Activated T-helper 17 cell treated with anti-CD3 and anti-CD28 coated beads, Interleukin-2, amount 50 U/mL, for 72 hours (primary cell): ENCODE measurements around the gene BBX. TPM values are rescaled to one million over a fixed set of nuclear protein-coding genes. Genes with fewer than 3 reads are reported as not detected.

Experiments
- ATAC-seq: fragments of 150-1000 bp; cut with Tn5 transposase; replicated peaks from 2 replicates; pipeline ENCODE4 v1.10.0; 2021; ENCODE audit warnings: mild to moderate bottlenecking, moderate library complexity
- H3K27ac Mint-ChIP-seq: one replicate; pipeline ENCODE4 v1.8.0; 2022; ENCODE audit warnings: mixed read lengths
- H3K27me3 Mint-ChIP-seq: one replicate; pipeline ENCODE4 v1.8.0; 2022; ENCODE audit warnings: mixed read lengths
- H3K36me3 Mint-ChIP-seq: one replicate; pipeline ENCODE4 v1.8.0; 2022; ENCODE audit warnings: low read depth, mild to moderate bottlenecking, mixed read lengths
- H3K4me1 Mint-ChIP-seq: one replicate; pipeline ENCODE4 v1.8.0; 2022; ENCODE audit warnings: mixed read lengths
- H3K4me3 Mint-ChIP-seq: one replicate; pipeline ENCODE4 v1.8.0; 2022; ENCODE audit warnings: mild to moderate bottlenecking, mixed read lengths
- H3K9me3 Mint-ChIP-seq: one replicate; pipeline ENCODE4 v1.8.0; 2022; ENCODE audit warnings: mixed read lengths
- total RNA-seq, 2 donors: library from RNA; stranded (reverse); gene quantifications; one replicate each; pipeline ENCODE4 v1.2.3, GENCODE V29; 2022

BBX gene
- total RNA-seq, 2 donors from 2014 or later = 29.3 to 32.8 TPM

DNA sequence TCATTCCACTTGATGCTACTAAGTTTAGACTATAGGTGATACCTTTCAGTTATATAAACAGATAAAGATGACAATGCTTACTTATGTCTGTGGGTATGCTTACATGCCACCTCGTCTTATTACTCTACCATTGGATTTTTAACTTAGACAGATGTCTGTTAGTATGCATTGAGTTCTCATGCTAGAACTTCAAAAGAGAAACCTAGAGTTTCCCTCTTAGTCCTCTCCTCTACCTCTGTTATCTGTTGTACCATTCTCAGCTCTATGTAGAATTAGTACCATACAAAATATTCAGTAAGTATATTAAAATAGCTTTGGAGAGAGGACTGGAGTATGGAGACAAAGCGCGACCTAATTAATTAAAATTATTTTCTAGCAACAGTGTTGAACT lies 111.3 kb downstream of the BBX start:
- Mint-ChIP-seq H3K27ac (no peak overlapping the region), H3K36me3 (no peaks in the 10 kb centered on the region), H3K9me3 (no peaks in the 10 kb centered on the region), H3K27me3 (no peaks in the 10 kb centered on the region), H3K4me1 (peaks cover 16% of the 10 kb centered on the region), H3K4me3 (no peak overlapping the region)
- no peak for ATAC-seq

DNA sequence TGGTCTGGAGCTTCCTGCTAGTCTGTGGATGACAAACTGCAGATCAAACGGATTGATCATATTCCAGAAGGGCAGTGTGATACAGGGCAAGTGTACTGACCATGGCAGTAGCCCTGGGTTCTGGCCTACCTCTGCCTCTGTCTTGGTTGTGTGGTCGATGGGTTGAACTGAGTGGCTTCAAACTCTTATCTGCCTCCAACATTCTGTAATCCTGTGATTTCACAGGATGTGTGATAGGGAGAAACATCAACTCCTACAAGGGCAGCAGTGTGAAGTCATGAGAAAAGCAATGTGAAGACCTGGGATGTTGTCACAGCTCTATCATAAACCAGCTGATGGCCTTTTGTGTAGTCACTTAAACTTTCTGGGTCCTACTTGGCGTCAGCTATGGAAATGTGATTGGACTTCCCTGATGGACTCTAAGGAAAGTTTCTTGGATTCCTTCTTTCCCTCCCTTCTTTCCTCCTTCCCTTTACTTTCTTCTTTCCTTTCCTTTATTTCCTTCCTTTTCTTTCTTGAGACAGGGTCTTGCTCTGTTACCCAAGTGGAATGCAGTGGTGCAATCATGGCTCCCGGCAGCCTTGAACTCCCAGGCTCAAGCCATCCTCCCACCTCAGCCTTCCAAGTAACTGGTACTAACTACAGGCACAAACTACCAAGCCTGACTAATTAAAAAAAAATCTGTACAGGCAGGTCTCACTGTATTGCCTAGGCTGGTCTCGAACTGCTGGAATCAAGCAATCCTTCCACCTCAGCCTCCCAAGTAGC lies 114.8 kb downstream of the BBX start:
- no peak for ATAC-seq
- Mint-ChIP-seq H3K9me3 (no peaks in the 10 kb centered on the region), H3K27ac (no peak overlapping the region), H3K4me1 (peaks cover 11% of the 10 kb centered on the region), H3K36me3 (no peaks in the 10 kb centered on the region), H3K4me3 (no peak overlapping the region), H3K27me3 (no peaks in the 10 kb centered on the region)

DNA sequence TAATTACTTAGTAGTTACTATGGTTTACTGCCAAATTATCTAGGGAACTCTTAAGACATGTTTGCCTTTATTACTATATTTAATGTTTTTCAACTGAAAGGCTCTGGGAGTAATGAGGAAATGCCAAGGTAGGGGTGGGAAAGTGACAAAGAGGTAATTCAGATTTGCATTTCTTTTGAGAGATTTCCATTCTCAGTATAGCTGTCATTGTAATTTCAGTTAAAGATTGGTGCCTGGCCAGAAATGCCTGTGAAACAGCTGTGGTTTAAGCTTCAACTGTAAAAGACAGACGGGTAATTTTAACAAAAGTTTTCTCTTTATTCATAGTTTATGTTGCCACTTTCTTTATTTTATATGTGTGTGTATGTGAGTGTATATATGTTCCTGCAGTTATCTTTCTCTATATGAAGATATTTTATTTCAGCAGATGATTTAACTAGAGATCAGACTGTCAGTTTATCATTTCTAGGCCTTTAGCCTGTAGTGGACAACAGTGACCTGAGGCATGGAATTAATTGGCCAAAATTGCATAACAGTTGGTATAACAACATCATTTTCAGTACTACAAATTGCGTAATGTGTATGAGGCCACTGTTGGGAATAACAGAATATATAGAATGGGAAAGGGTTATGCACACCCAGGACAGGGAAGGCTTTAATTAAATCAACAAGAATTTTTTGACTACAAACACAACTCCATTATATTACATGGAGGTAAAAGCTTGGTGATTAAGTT lies 119.0 kb downstream of the BBX start:
- Mint-ChIP-seq H3K4me1 (peaks cover 5% of the 10 kb centered on the region), H3K9me3 (no peaks in the 10 kb centered on the region), H3K27ac (no peak overlapping the region), H3K4me3 (no peak overlapping the region), H3K27me3 (no peaks in the 10 kb centered on the region), H3K36me3 (peaks cover 9% of the 10 kb centered on the region)
- ATAC-seq = no peak

DNA sequence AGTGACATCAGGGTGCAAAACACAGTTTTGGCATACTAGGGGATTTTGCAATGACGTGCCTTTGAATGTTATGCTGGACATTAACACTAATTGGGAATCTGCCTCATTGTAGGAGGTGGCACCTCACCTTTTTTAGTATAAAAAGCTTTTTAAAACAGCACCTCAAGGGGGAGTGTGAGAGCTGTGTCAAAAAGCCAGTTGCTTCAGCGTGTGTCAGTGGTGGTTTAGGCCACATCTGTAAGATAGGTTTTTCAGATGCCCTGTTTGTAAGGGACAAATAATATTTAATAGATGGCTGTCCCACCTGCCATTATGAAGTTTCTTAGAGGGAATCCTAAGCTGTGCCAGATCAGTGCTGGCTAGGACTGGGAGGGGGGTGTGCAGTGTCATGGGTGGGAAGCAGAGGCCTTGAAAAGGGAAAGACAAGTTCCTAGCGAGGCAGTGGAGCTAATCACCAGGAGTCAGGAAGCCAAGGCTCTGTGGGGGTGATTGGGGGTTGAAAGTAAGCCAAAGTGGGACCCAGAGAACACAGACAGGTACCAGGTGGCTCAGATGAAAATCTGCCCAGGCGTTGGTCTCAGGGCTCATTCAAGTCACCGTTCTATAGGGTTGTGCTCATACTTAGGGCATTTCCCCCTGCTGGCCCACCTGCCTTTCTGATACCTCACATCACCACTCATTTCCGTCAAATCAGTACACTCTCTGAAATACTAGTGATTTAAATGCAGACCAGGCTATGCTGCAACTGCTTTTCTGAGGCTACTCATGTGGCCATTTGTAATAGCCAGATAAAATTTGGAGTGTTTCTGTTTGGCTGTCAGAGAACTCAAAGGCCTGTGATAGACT lies 120.5 kb downstream of the BBX start:
- Mint-ChIP-seq H3K27ac (peak overlapping the region; percentile 12), H3K27me3 (no peaks in the 10 kb centered on the region), H3K9me3 (no peaks in the 10 kb centered on the region), H3K4me1 (peaks cover 5% of the 10 kb centered on the region), H3K36me3 (peaks cover 9% of the 10 kb centered on the region), H3K4me3 (no peak overlapping the region)
- no peak for ATAC-seq

DNA sequence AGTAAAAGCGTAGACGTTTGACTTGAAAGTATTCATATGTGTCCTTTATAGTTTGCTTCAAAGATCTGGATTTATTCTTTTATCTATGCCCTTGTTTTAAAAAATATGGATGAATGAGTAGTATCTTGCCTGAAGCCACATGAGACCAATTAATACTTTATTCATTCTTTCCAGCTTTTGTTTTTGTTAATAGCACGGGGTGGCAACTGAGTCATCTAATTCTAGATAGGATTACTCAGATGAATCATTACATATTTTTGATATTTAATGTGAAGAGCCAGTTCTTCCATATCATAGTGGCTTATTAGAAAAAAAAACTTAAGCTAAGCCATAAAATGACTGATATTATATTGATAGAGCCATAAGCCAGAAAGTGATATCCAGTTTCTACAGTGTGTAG lies 121.9 kb downstream of the BBX start:
- H3K27me3 Mint-ChIP-seq = no peaks in the 10 kb centered on the region
- H3K9me3 Mint-ChIP-seq = no peaks in the 10 kb centered on the region
- peaks cover 10% of the 10 kb centered on the region for H3K4me1 Mint-ChIP-seq
- H3K36me3 Mint-ChIP-seq = peaks cover 16% of the 10 kb centered on the region
- no peak overlapping the region for H3K27ac Mint-ChIP-seq
- no peak overlapping the region for H3K4me3 Mint-ChIP-seq
- ATAC-seq = peak; percentile 19

DNA sequence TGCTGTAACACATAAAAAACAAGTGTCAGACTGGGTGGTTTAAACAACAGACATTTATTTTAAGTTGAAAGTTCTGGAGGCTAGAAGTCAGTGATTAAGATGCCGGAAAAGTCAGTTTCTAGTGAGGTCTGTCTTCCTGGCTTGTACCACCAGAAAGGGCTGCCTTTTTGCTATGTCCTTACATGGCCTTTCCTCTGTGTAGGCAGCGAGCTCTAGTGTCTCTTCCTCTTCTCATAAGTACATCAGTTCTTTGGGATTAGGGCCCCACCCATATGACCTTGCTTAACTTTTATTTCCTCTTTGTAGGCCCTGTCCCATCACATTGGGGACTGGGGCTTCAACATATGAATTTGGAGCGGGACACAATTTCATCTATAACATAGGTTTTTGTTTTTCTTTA lies 128.0 kb downstream of the BBX start:
- Mint-ChIP-seq H3K27me3 (no peaks in the 10 kb centered on the region), H3K4me3 (no peak overlapping the region), H3K27ac (no peak overlapping the region), H3K9me3 (no peaks in the 10 kb centered on the region), H3K4me1 (peaks cover 12% of the 10 kb centered on the region), H3K36me3 (peaks cover 13% of the 10 kb centered on the region)
- ATAC-seq = no peak

DNA sequence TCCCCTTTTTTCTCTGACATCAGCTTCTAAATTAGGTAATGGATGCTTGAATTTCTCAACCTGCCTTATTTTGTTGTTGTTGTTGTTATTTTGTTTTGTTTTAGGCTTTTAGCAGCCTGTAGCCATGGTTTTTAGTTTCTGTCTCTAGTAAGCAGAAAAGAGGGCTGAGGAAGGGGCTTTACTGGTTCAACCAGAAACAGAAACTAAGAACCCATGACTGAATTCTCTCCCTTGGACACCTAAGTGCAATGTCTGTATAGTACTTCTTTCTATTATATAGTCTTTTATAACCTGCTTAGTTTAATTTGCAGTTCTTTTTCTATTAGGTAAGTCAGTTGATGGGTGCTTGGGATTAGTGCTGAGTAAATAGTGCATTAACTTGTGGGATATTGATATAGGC lies 129.0 kb downstream of the BBX start:
- H3K27ac Mint-ChIP-seq = peak overlapping the region; percentile 78
- H3K4me3 Mint-ChIP-seq = peak overlapping the region; percentile 23
- no peaks in the 10 kb centered on the region for H3K27me3 Mint-ChIP-seq
- no peaks in the 10 kb centered on the region for H3K9me3 Mint-ChIP-seq
- peak; percentile 44 for ATAC-seq
- H3K4me1 Mint-ChIP-seq = peaks cover 12% of the 10 kb centered on the region
- peaks cover 7% of the 10 kb centered on the region for H3K36me3 Mint-ChIP-seq

DNA sequence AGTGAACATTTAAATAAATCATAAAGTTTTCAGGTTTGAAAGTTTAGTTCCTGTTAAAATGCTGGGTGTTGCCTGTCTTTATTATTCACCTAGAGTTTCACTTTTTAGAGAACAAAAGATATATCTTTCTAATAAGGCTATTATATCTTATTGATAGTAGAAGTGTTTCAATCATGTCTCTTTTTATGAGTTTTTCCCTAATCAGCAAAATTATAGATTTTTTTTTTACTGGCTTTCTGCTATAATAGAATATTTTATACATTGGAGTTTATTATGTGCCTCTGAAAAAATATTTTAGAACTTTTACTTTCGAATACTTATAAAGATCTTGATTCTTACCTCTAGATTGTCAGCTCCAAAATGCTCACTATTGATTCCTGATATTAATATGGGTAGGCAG lies 131.5 kb downstream of the BBX start:
- Mint-ChIP-seq H3K36me3 (no peaks in the 10 kb centered on the region), H3K27ac (no peak overlapping the region), H3K4me3 (no peak overlapping the region), H3K27me3 (no peaks in the 10 kb centered on the region), H3K4me1 (peaks cover 6% of the 10 kb centered on the region), H3K9me3 (no peaks in the 10 kb centered on the region)
- no peak for ATAC-seq

DNA sequence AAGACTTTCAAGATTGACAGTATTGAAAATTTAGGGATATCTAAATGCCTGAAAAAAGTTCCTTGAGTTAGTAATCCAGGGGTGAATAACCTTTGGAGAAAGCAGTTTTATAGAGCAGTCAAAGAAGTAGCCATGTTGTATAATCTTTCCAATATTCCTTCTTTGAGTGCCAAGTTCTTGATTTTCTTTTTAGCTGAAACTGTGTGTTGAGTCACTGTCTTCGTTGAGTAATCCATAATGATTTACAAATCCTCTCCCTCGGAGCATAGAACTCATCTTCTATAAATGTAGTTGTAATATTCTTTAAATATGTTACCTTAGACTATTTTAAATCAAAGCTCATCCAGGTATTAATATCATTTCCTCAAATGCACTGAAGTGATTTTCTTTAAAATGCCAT lies 135.2 kb downstream of the BBX start:
- Mint-ChIP-seq H3K27me3 (no peaks in the 10 kb centered on the region), H3K36me3 (no peaks in the 10 kb centered on the region), H3K27ac (no peak overlapping the region), H3K4me3 (no peak overlapping the region), H3K9me3 (no peaks in the 10 kb centered on the region), H3K4me1 (peaks cover 11% of the 10 kb centered on the region)
- ATAC-seq = no peak

DNA sequence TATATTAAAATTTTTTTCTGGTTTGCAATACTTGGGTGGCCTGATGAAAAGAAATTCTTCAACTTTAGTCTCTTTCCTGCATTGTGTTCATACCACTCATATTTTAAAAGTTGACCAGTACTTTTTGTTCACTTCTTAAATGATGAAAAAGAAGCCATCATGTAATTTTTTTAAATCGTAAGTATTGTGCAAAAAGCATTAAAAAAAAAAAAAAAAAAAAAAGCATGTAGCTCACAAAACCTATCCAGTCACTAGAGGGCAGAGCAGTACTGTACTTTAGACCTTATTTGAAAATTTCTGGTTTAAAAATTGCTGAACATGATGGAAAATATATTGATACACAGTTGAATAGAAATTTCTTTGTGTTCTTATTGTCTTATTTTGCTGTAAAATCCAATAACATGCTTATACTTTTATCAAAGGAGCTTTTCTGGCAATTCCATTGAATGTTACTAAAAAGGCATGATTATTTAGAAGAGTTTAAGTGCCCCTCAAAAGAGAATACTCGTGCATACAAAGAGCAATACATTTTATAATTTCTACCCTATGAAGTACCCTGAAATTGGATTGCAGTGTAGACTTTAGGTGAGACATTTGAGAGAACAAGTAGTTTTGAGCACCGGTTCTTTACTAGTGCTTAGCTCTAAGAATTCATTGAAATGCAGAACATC lies 137.7 kb downstream of the BBX start:
- Mint-ChIP-seq H3K36me3 (no peaks in the 10 kb centered on the region), H3K27me3 (no peaks in the 10 kb centered on the region), H3K4me1 (peaks cover 11% of the 10 kb centered on the region), H3K9me3 (no peaks in the 10 kb centered on the region), H3K27ac (no peak overlapping the region), H3K4me3 (no peak overlapping the region)
- ATAC-seq = no peak

DNA sequence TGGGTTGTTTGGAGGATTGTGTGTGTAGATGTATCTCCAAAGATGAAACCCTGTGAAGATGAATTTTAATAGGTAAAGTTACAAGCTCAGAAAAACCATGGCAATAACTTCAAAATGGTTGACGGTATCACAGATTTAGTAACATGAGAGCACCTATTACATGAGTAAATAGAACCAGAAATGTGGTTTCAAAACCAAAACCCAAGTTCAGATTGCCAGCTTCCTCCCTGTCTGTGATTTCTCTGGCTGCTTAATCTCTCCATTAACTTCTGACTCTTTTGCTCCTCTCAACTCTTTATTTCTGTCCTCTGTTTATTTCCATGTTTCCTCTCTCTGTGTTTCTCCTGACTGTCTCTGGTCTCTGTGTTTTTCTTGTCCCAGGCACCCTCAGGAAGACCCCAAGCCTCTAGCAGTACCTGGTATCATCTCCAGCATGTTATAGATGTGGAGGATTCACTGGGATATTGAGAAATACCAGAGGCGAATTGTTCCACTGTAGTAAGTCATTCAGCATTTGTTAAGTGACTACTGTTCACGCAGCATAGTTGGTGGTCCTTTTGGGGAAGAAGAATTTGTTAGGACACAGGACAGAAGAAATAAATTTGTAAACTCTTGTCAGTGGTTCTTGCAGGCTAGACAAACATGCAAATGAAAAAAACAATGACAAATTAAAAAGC lies 138.8 kb downstream of the BBX start:
- Mint-ChIP-seq H3K27ac (no peak overlapping the region), H3K27me3 (no peaks in the 10 kb centered on the region), H3K36me3 (no peaks in the 10 kb centered on the region), H3K4me1 (peaks cover 11% of the 10 kb centered on the region), H3K9me3 (no peaks in the 10 kb centered on the region), H3K4me3 (no peak overlapping the region)
- peak; percentile 67 for ATAC-seq

DNA sequence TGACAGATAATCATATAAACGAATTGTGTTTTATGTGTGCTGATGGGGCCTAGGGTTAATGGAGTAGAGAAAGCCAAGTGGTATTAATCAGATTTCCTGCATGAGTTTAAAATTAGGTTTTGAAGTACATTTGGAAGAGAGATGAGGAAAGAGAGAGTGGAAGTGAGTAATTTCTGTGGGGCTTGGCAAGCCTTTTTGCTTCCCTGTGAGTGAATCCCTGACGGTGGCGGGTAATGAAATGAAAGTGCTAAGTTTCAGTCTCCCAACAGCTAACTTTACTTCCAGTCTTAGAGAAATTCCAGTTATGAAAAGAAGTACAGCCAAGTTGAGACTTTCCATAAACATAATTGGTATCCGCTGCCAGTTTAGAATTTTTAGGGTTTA lies 139.4 kb downstream of the BBX start:
- Mint-ChIP-seq H3K4me3 (no peak overlapping the region), H3K36me3 (no peaks in the 10 kb centered on the region), H3K4me1 (peaks cover 11% of the 10 kb centered on the region), H3K27ac (no peak overlapping the region), H3K27me3 (no peaks in the 10 kb centered on the region), H3K9me3 (no peaks in the 10 kb centered on the region)
- ATAC-seq = peak; percentile 61

DNA sequence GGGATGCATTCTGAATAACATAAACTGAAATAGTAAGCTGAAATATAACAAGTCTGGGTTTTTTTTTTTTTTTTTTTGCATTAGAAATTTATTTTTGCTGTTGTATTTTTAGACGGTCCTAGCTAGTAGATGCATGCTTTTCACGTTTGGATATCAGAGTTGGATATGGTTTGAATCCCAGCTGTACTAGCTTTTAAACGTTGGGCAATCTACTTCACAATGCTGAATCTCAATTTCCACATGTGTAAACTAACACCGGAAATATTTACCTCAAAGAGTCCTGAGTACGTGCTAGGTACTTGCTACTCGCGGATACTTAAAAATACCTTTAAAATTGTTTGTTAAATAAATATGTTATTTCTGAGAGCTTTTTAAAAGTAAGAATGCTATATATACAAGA lies 139.8 kb downstream of the BBX start:
- ATAC-seq = no peak
- no peaks in the 10 kb centered on the region for H3K27me3 Mint-ChIP-seq
- H3K4me1 Mint-ChIP-seq = peaks cover 11% of the 10 kb centered on the region
- no peak overlapping the region for H3K27ac Mint-ChIP-seq
- no peaks in the 10 kb centered on the region for H3K9me3 Mint-ChIP-seq
- no peaks in the 10 kb centered on the region for H3K36me3 Mint-ChIP-seq
- no peak overlapping the region for H3K4me3 Mint-ChIP-seq

DNA sequence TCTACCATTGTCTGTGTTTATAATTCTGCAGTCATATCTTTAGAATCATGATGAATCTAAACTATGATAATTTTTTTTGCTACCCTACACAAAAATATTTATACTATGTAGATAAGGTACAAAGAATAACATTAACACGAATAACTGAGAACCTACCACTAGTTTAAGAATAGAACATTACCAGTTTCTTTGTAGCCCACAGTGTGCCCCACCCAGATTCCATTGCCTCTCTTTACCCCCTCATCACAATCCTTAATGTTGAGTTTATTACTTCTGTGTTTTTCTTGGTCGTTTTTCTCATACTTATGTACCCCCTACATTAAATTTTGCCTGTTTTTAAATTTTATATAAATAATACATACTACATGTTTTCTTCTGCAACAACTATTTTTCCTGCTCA lies 140.5 kb downstream of the BBX start:
- no peaks in the 10 kb centered on the region for H3K27me3 Mint-ChIP-seq
- H3K36me3 Mint-ChIP-seq = no peaks in the 10 kb centered on the region
- no peak for ATAC-seq
- H3K9me3 Mint-ChIP-seq = no peaks in the 10 kb centered on the region
- H3K4me1 Mint-ChIP-seq = peaks cover 11% of the 10 kb centered on the region
- H3K4me3 Mint-ChIP-seq = no peak overlapping the region
- H3K27ac Mint-ChIP-seq = no peak overlapping the region
